GM10248 (cell line): ENCODE results near the gene SLC10A7.

Experiments used
- CTCF ChIA-PET: fragments of 300-600 bp; sonication (Branson Sonifier 250); formaldehyde crosslinking; extraction: SDS; loops from one replicate; lab custom pipeline; 2021; ENCODE audit warnings: antibody characterized with exemption; lab: Yijun Ruan, JAX
- POLR2A ChIA-PET: fragments of 350-650 bp; sonication (Branson Sonifier 250); formaldehyde crosslinking; extraction: SDS; loops from one replicate; lab custom pipeline; 2020; ENCODE audit warnings: antibody characterized with exemption; lab: Yijun Ruan, JAX
- DNase-seq: peaks from one replicate; pipeline ENCODE4 v3.0.0; 2012; ENCODE audit errors: extremely low spot score
- TF ChIP-seq, protein P1 (sequence below): IDR thresholded peaks from 2 replicates; pipeline ENCODE4 v1.5.1; 2012; ENCODE audit warnings: mild to moderate bottlenecking, low read depth; ENCODE audit errors: extremely low read depth, missing control alignments, control extremely low read depth

The SLC10A7 gene

GRCh38 chr4:146521541-146522097, at the start of gene SLC10A7:
SLC10A7 (minus strand) TSS chr4:146521940; CDS start chr4:146521717, 223 bp downstream.
- POLR2A ChIA-PET, result no interaction called here

GRCh38 chr4:146567396-146567795, 45.7 kb upstream of the SLC10A7 start:
- POLR2A ChIA-PET, result no interaction called here
- TF ChIP-seq, protein P1, sequence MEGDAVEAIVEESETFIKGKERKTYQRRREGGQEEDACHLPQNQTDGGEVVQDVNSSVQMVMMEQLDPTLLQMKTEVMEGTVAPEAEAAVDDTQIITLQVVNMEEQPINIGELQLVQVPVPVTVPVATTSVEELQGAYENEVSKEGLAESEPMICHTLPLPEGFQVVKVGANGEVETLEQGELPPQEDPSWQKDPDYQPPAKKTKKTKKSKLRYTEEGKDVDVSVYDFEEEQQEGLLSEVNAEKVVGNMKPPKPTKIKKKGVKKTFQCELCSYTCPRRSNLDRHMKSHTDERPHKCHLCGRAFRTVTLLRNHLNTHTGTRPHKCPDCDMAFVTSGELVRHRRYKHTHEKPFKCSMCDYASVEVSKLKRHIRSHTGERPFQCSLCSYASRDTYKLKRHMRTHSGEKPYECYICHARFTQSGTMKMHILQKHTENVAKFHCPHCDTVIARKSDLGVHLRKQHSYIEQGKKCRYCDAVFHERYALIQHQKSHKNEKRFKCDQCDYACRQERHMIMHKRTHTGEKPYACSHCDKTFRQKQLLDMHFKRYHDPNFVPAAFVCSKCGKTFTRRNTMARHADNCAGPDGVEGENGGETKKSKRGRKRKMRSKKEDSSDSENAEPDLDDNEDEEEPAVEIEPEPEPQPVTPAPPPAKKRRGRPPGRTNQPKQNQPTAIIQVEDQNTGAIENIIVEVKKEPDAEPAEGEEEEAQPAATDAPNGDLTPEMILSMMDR, result no peak
- no peak for DNase-seq
- CTCF ChIA-PET, result interaction anchor here (0.9 to 1.3 kb wide), 2 partner anchors 19 to 22 kb away, joined by 3 read pairs; no protein-coding TSS in a partner anchor

More at GRCh38 chr4:146521541-146522097, at the start of gene SLC10A7:
- TF ChIP-seq, protein P1, result peak; percentile 4
- DNase-seq, result peak; percentile 86
- CTCF ChIA-PET, result interaction anchor here (1.0 to 1.4 kb wide), 3 partner anchors 11 to 179 kb away, joined by 3 read pairs; no protein-coding TSS in a partner anchor

DNA sequence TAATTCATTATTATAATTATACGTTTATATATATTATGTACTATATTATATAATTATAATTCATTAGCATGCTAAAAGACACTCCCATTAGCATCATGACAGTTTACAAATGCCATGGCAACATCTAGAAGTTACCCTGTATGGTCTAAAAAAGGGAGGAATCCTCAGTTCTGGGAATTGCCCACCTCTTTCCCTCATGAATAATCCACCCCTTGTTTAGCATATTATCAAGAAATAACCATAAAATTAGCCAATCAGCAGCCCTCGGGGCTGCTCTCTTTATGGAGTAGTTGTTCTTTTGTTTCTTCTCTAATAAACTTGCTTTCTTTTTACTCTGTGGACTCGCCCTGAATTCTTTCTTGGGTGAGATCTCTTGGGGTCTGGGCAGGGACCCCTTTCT, 42.8 kb upstream of the SLC10A7 start:
- POLR2A ChIA-PET, result no interaction called here
- no peak for DNase-seq
- CTCF ChIA-PET, result no interaction called here

DNA sequence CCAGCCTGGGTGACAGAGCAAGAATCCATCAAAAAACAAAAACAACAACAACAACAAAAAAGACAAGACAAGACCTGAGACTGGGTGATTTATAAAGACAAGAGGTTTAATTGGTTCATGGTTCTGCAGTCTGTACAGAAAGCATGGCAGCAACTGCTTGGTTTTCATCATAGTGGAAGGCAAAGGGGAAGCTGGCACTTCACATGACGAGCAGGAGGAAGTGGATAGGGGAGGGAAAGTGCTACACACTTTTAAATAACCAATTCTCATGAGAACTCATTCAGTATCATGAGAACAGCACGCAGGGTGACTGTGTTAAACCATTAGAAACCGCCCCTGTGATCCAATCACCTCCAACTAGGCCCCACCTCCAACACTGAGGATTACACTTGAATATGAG, 28.4 kb upstream of the SLC10A7 start:
- TF ChIP-seq, protein P1, result no peak
- ChIA-PET POLR2A (no interaction called here), CTCF (no interaction called here)
- DNase-seq, result no peak

More for the DNA sequence above, 42.8 kb upstream of the SLC10A7 start:
- TF ChIP-seq, protein P1, result no peak

DNA sequence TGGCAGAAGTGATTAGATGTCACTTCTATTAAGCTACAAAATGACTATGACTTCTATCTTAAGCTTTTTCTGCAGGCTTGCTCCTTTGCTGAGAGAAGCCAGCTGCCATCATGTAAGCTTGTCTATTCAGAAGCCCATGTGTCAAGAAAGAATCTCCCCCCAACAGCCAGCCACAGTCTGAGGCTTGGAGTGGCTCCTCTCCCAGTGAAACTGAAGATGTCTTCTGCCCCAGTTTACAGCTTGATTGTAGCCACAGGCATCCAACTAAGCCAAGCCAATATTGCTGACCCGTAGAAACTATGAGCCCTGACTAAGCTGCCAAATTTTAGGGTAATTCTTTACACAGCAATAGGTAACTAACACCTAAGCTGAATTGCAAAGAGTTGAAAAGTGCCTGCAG, 26.7 kb upstream of the SLC10A7 start:
- CTCF ChIA-PET, result no interaction called here
- no peak for DNase-seq
- TF ChIP-seq, protein P1, result no peak
- POLR2A ChIA-PET, result no interaction called here

GRCh38 chr4:146545102-146545501, 23.4 kb upstream of the SLC10A7 start:
- ChIA-PET CTCF (interaction anchor here (1.0 to 1.5 kb wide), 2 partner anchors 51 to 202 kb away, joined by 3 read pairs; no protein-coding TSS in a partner anchor), POLR2A (no interaction called here)
- DNase-seq, result peak; percentile 38
- TF ChIP-seq, protein P1, result peak; percentile 8
